ENCODE results near the gene TSC2. TPM values are rescaled to one million over a fixed set of nuclear protein-coding genes. Genes with fewer than 3 reads are reported as not detected.

Gene TSC2
- polyA plus RNA-seq, 1 donor (not counting 4 experiments of a cell fraction or from before 2014, with no cell fraction given): 22.6 TPM

GRCh38 chr16:2034696-2035430 lies 12.9 kb upstream of the TSC2 start:
- Histone ChIP-seq H4K20me1 (ENCODE audit: control insufficient read depth, extremely low read depth, insufficient read depth, low read length) (no peaks in the 10 kb centered on the region), H3K79me2 (ENCODE audit: control insufficient read depth, insufficient read depth, low read length) (no peaks in the 10 kb centered on the region), H3K4me2 (ENCODE audit: control insufficient read depth, extremely low read depth, insufficient read depth, low read depth, low read length) (no peak overlapping the region), H3K9me3 (ENCODE audit: control insufficient read depth, low read depth, low read length) (no peaks in the 10 kb centered on the region), H3K9me1 (ENCODE audit: control insufficient read depth, extremely low read depth, insufficient read depth, low read length) (no peaks in the 10 kb centered on the region), H2AFZ (ENCODE audit: control insufficient read depth, low read length) (no peak overlapping the region), H3K4me1 (ENCODE audit: control insufficient read depth, extremely low read depth, insufficient read depth, low read length) (peaks cover 9% of the 10 kb centered on the region), H3K36me3 (ENCODE audit: control insufficient read depth in 2 of 2, extremely low read depth in 1 of 2, insufficient read depth in 2 of 2, low read length in 2 of 2) (peaks cover 0 to 3% of the 10 kb centered on the region in 2 experiments), H3K27ac (ENCODE audit: control insufficient read depth, insufficient read depth, low read length) (no peak overlapping the region), H3K27me3 (ENCODE audit: control insufficient read depth, extremely low read depth, insufficient read depth, low read length) (no peaks in the 10 kb centered on the region), H3K4me3 (ENCODE audit: control insufficient read depth in 2 of 3, extremely low read depth in 1 of 3, insufficient read depth in 2 of 3, low read depth in 1 of 3, low read length in 3 of 3) (no peak overlapping the region), H3K9ac (ENCODE audit: control insufficient read depth, extremely low read depth, insufficient read depth, low read length) (no peak overlapping the region)
- FAIRE-seq: no peak
- TF ChIP-seq EZH2 (IDR thresholded peaks at IDR 0.05; ENCODE audit: low read length) (no peak), CTCF (optimal IDR thresholded peaks at IDR 0.05 in 1 of 3, IDR thresholded peaks at IDR 0.05 in 1 of 3, conservative IDR thresholded peaks at IDR 0.05 in 1 of 3; ENCODE audit: extremely low read depth in 1 of 3, insufficient read depth in 2 of 3, low read length in 3 of 3) (no peak)
- dilution Hi-C loops (cut with MboI; ENCODE audit: extremely low pct_ligation_motif_present, low sequenced_read_pairs): no loop called here
- DNase-seq (ENCODE audit: low read depth, low spot score): no peak

DNA sequence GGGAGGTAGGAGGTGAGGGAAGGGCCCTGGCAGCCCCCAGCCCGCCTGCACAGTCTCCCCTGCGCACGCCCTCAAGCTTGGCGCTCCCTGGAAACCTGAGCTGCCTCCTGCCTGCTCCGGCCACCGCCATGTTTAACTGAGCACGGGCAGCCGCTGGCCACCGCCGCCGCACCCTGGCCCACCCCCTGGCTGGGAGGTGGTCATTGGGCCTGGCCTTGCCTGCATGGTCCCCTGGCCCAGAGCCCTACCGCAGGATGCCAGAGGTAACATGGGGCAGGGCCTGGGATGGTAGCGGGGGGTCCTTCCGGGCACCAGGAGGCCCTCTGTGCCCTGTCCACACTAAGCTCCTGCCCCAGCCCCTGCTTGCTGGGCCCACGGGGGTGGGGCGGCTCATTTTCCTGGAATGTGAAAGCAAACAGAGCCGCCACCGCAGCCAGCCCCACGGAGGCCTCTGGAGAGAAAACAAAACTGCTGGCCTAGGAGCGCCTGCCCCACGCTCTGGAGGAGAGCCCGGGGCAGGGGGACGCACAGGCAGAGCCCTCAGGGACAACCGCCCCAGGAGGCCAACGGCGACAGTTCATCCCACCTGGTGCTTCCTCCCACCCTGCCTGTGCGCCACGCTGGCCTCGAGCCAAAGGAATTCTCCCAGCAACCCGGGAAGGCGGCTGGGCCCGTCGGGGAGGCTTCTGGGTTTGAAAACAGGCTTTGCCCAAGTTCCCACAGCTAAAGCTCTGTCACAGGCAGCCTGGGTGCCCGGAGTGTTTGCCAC lies 12.2 kb upstream of the TSC2 start:
- Histone ChIP-seq H2AFZ (ENCODE audit: control insufficient read depth, low read length) (no peak overlapping the region), H3K4me1 (ENCODE audit: control insufficient read depth, extremely low read depth, insufficient read depth, low read length) (peaks cover 9% of the 10 kb centered on the region), H3K9ac (ENCODE audit: control insufficient read depth, extremely low read depth, insufficient read depth, low read length) (no peak overlapping the region), H3K4me3 (ENCODE audit: control insufficient read depth in 2 of 3, extremely low read depth in 1 of 3, insufficient read depth in 2 of 3, low read depth in 1 of 3, low read length in 3 of 3) (no peak overlapping the region), H3K79me2 (ENCODE audit: control insufficient read depth, insufficient read depth, low read length) (no peaks in the 10 kb centered on the region), H4K20me1 (ENCODE audit: control insufficient read depth, extremely low read depth, insufficient read depth, low read length) (no peaks in the 10 kb centered on the region), H3K4me2 (ENCODE audit: control insufficient read depth, extremely low read depth, insufficient read depth, low read depth, low read length) (no peak overlapping the region), H3K9me3 (ENCODE audit: control insufficient read depth, low read depth, low read length) (no peaks in the 10 kb centered on the region), H3K36me3 (ENCODE audit: control insufficient read depth in 2 of 2, extremely low read depth in 1 of 2, insufficient read depth in 2 of 2, low read length in 2 of 2) (peaks cover 0 to 3% of the 10 kb centered on the region in 2 experiments), H3K27me3 (ENCODE audit: control insufficient read depth, extremely low read depth, insufficient read depth, low read length) (no peaks in the 10 kb centered on the region), H3K9me1 (ENCODE audit: control insufficient read depth, extremely low read depth, insufficient read depth, low read length) (no peaks in the 10 kb centered on the region), H3K27ac (ENCODE audit: control insufficient read depth, insufficient read depth, low read length) (no peak overlapping the region)
- FAIRE-seq (no peak), DNase-seq (ENCODE audit: low read depth, low spot score) (no peak)
- dilution Hi-C loops (cut with MboI; ENCODE audit: extremely low pct_ligation_motif_present, low sequenced_read_pairs): no loop called here
- TF ChIP-seq CTCF (optimal IDR thresholded peaks at IDR 0.05 in 1 of 3, IDR thresholded peaks at IDR 0.05 in 1 of 3, conservative IDR thresholded peaks at IDR 0.05 in 1 of 3; ENCODE audit: extremely low read depth in 1 of 3, insufficient read depth in 2 of 3, low read length in 3 of 3) (no peak), EZH2 (IDR thresholded peaks at IDR 0.05; ENCODE audit: low read length) (no peak)

Measured in keratinocyte (primary cell).